Calu3 (cell line): ENCODE data around the gene ZBTB20. TPM values are rescaled to one million over a fixed set of nuclear protein-coding genes. Genes with fewer than 3 reads are reported as not detected.

ENCODE experiments used
- BruUV-seq: library from RNA; stranded (reverse); fragments of 400-500 nt; replicated peaks from 2 replicates; lab custom pipeline; 2021; lab: Mats Ljungman, UMichigan
- CTCF ChIA-PET: fragments of 300-600 bp; sonication (Branson Sonifier 250); formaldehyde crosslinking; loops from one replicate; lab custom pipeline; 2022; ENCODE audit warnings: antibody characterized with exemption; lab: Charles Lee
- DNase-seq: peaks from one replicate; pipeline ENCODE4 v3.0.0; 2022
- H3K27ac Mint-ChIP-seq: one replicate; pipeline ENCODE4 v1.8.0; 2022; ENCODE audit warnings: mixed read lengths; ENCODE audit not compliant: unreplicated experiment
- H3K27me3 Mint-ChIP-seq: one replicate; pipeline ENCODE4 v1.8.0; 2022; ENCODE audit warnings: mixed read lengths; ENCODE audit not compliant: unreplicated experiment
- H3K36me3 Mint-ChIP-seq: one replicate; pipeline ENCODE4 v1.8.0; 2022; ENCODE audit warnings: mild to moderate bottlenecking, moderate library complexity, mixed read lengths; ENCODE audit not compliant: insufficient read depth, unreplicated experiment
- H3K4me1 Mint-ChIP-seq: one replicate; pipeline ENCODE4 v1.8.0; 2022; ENCODE audit warnings: mild to moderate bottlenecking, low read depth, mixed read lengths; ENCODE audit not compliant: unreplicated experiment
- H3K4me3 Mint-ChIP-seq: one replicate; pipeline ENCODE4 v1.8.0; 2022; ENCODE audit warnings: mild to moderate bottlenecking, low read depth, moderate library complexity, mixed read lengths; ENCODE audit not compliant: unreplicated experiment
- H3K9me3 Mint-ChIP-seq: one replicate; pipeline ENCODE4 v1.8.0; 2022; ENCODE audit warnings: low read depth, mixed read lengths; ENCODE audit not compliant: unreplicated experiment
- CTCF ChIP-seq: fragments of 200-600 bp; IDR thresholded peaks from one replicate; pipeline ENCODE4 v1.8.0; 2022; ENCODE audit warnings: antibody characterized with exemption; ENCODE audit not compliant: unreplicated experiment
- intact Hi-C: fragments of 100-400 bp; cut with micrococcal nuclease; formaldehyde crosslinking; loops from one replicate; pipeline ENCODE4 v1.10.0; 2022; ENCODE audit not compliant: unreplicated experiment
- total RNA-seq: library from RNA; stranded (reverse); gene quantifications from 2 replicates; pipeline ENCODE4 v1.2.3, GENCODE V29; 2022

Gene ZBTB20
- total RNA-seq, 1 experiment from 2014 or later: 24.1 TPM

GRCh38 chr3:114714237-114714636 is 432.9 kb downstream of the ZBTB20 start:
- H3K27ac Mint-ChIP-seq: peak overlapping the region; percentile 53
- intact Hi-C loops: no loop called here
- no peaks in the 10 kb centered on the region for H3K9me3 Mint-ChIP-seq
- BruUV-seq: no TSS peak
- H3K36me3 Mint-ChIP-seq: no peaks in the 10 kb centered on the region
- CTCF ChIA-PET: interaction anchor here (0.6 to 1.6 kb wide), 3 partner anchors 13 to 314 kb away, joined by 4 to 5 read pairs (median 5); no protein-coding TSS in a partner anchor
- peaks cover 51% of the 10 kb centered on the region for H3K4me1 Mint-ChIP-seq
- TF ChIP-seq CTCF: no peak
- H3K27me3 Mint-ChIP-seq: no peaks in the 10 kb centered on the region
- DNase-seq: no peak
- H3K4me3 Mint-ChIP-seq: peak overlapping the region; percentile 39

- DNase-seq: no peak
- H3K27me3 Mint-ChIP-seq: no peaks in the 10 kb centered on the region
- intact Hi-C loops: no loop called here
- H3K36me3 Mint-ChIP-seq: no peaks in the 10 kb centered on the region
- peaks cover 50% of the 10 kb centered on the region for H3K4me1 Mint-ChIP-seq
- no peak for TF ChIP-seq CTCF
- no peak overlapping the region for H3K27ac Mint-ChIP-seq
- CTCF ChIA-PET: no interaction called here
- H3K9me3 Mint-ChIP-seq: no peaks in the 10 kb centered on the region
- no peak overlapping the region for H3K4me3 Mint-ChIP-seq
- BruUV-seq: no TSS peak
Observed at GRCh38 chr3:114712728-114713492, 434.2 kb downstream of the ZBTB20 start.

- no peak for DNase-seq
- Mint-ChIP-seq H3K9me3 (no peaks in the 10 kb centered on the region), H3K27ac (no peak overlapping the region), H3K36me3 (no peaks in the 10 kb centered on the region), H3K27me3 (no peaks in the 10 kb centered on the region), H3K4me3 (no peak overlapping the region), H3K4me1 (peaks cover 50% of the 10 kb centered on the region)
- intact Hi-C loops: no loop called here
- CTCF ChIA-PET: no interaction called here
- no TSS peak for BruUV-seq
- TF ChIP-seq CTCF: no peak
Observed at GRCh38 chr3:114711321-114711886, 435.7 kb downstream of the ZBTB20 start.

GRCh38 chr3:114709102-114709501 is 438.0 kb downstream of the ZBTB20 start:
- CTCF ChIA-PET: no interaction called here
- intact Hi-C loops: loop anchor here (5.0 kb wide), 1 partner anchor 82 kb away; no protein-coding TSS in a partner anchor
- no peak overlapping the region for H3K27ac Mint-ChIP-seq

More at GRCh38 chr3:114709102-114709501, 438.0 kb downstream of the ZBTB20 start:
- no peaks in the 10 kb centered on the region for H3K36me3 Mint-ChIP-seq
- DNase-seq: no peak
- H3K27me3 Mint-ChIP-seq: no peaks in the 10 kb centered on the region
- TF ChIP-seq CTCF: no peak
- H3K9me3 Mint-ChIP-seq: no peaks in the 10 kb centered on the region
- no TSS peak for BruUV-seq
- H3K4me3 Mint-ChIP-seq: no peak overlapping the region
- peaks cover 45% of the 10 kb centered on the region for H3K4me1 Mint-ChIP-seq
